Sigmoid colon (tissue), 7 donors: ENCODE results near the gene LRP1. TPM values are rescaled to one million over a fixed set of nuclear protein-coding genes. Genes with fewer than 3 reads are reported as not detected.

ENCODE experiments used
- DNase-seq: peaks from one replicate; pipeline ENCODE4 v3.0.0-alpha.2; 2019
- H3K27ac ChIP-seq, 4 donors: fragments of 200-600 bp; sonication (generic); one replicate each; pipeline ENCODE4 v1.5.1; 2016 to 2019; ENCODE audit warnings: mild to moderate bottlenecking in 1 of 4
- H3K27me3 ChIP-seq, 3 donors: fragments of 200-600 bp; sonication (generic); one replicate each; pipeline ENCODE4 v1.5.1; 2019; ENCODE audit warnings: mild to moderate bottlenecking in 1 of 3
- H3K36me3 ChIP-seq, 4 donors: fragments of 200-600 bp; sonication (generic); one replicate each; pipeline ENCODE4 v1.5.1; 2016 to 2019
- H3K4me1 ChIP-seq, 4 donors: fragments of 200-600 bp; sonication (generic); one replicate each; pipeline ENCODE4 v1.5.1; 2017 to 2019
- H3K4me3 ChIP-seq, 4 donors: fragments of 200-600 bp; sonication (generic); one replicate each; pipeline ENCODE4 v1.5.1; 2017 to 2019; ENCODE audit warnings: mild to moderate bottlenecking in 2 of 4, moderate library complexity in 1 of 4
- H3K9me3 ChIP-seq, 4 donors: fragments of 200-600 bp in 3 of 4; sonication (generic) in 3 of 4; one replicate each; pipeline versions ENCODE4 v1.5.1 to v1.6.1; 2013 to 2019
- EP300 ChIP-seq, 4 donors: sonication (generic); formaldehyde crosslinking; IDR thresholded peaks; one replicate each; pipeline ENCODE4 v1.6.1; 2017; ENCODE audit warnings: antibody characterized with exemption in 4 of 4
- POLR2A ChIP-seq, 2 donors: fragments of 450-650 bp; IDR thresholded peaks; one replicate each; pipeline ENCODE4 v1.6.1; 2016; ENCODE audit warnings: antibody characterized with exemption in 2 of 2, mild to moderate bottlenecking in 2 of 2, moderate library complexity in 2 of 2
- POLR2AphosphoS5 ChIP-seq, 4 donors: sonication (generic); formaldehyde crosslinking; IDR thresholded peaks; one replicate each; pipeline ENCODE4 v1.6.1; 2017; ENCODE audit warnings: antibody characterized with exemption in 4 of 4
- WGBS, 2 donors: extraction: QIAGEN DNeasy Blood & Tissue Kit; methylation state at CpG; one replicate each; pipeline ENCODE4 v1.1.7; 2013; 5-methylcytosine and 5-hydroxymethylcytosine counted together
- intact Hi-C: fragments of 100-400 bp; cut with DNase I; formaldehyde crosslinking; loops from one replicate; pipeline ENCODE4 v1.15.1; 2023
- polyA plus RNA-seq, 3 donors: library from polyadenylated mRNA; stranded (reverse); fragments of 200-250 nt; gene quantifications; one replicate each; pipeline ENCODE4 v1.2.3, GENCODE V29; 2013
- total RNA-seq, 4 donors: library from RNA; depleted of rRNA; stranded (reverse); fragments of >200 nt; gene quantifications; one replicate each; pipeline ENCODE4 v1.1.0, GENCODE V29; 2016
- TF ChIP-seq, protein P1 (sequence below), 4 experiments: fragments of 450-650 bp in 3 of 4; fragments of 200-600 bp in 1 of 4; IDR thresholded peaks; one replicate each; pipeline ENCODE4 v1.5.1; 2016 to 2019; ENCODE audit warnings: antibody characterized with exemption in 4 of 4, mild to moderate bottlenecking in 3 of 4, moderate library complexity in 2 of 4
- donor health status: healthy with polysubstance abuse.
- donor health status: Bipolar disorder and iron deficiency.
- donor health status: healthy.

LRP1 gene
- total and polyA plus RNA-seq, 7 donors: 11.4 to 262 (median 147) TPM

DNA sequence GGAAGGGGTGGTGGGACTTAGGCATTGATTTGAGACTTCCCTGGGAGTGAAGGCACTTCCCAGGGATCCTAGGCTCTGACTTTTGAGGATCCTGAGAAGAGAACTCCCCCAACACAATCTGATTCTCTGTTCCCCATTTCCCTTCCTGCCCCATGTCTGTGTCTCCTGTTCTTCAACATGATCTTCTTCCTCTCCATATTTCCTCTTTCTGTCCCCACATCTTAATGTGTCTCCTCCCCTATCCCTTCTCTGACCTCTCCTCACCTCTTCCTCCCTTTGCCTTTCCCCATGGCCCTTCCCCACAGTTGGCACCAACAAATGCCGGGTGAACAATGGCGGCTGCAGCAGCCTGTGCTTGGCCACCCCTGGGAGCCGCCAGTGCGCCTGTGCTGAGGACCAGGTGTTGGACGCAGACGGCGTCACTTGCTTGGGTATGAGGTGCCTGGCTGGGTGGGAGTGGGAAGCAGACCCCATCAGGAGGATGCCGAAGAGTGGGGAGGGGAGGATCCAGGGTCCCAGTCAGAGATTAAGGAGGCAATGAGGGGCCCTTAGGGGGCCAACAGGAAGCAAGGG lies 34.4 kb downstream of the LRP1 start:
- H3K4me1 ChIP-seq: peaks cover 0 to 18% (median 6%) of the 10 kb centered on the region in 4 donors
- no peaks in the 10 kb centered on the region for H3K9me3 ChIP-seq
- DNase-seq: peak; percentile 63
- no peak overlapping the region for H3K27ac ChIP-seq
- WGBS, 2 donors: 94% methylated on average over 8 of the region's 8 CpGs
- no peak overlapping the region for H3K4me3 ChIP-seq
- intact Hi-C loops: no loop called here
- no peaks in the 10 kb centered on the region for H3K27me3 ChIP-seq
- no peak for TF ChIP-seq POLR2A (IDR thresholded peaks at IDR 0.05)
- TF ChIP-seq, protein P1, sequence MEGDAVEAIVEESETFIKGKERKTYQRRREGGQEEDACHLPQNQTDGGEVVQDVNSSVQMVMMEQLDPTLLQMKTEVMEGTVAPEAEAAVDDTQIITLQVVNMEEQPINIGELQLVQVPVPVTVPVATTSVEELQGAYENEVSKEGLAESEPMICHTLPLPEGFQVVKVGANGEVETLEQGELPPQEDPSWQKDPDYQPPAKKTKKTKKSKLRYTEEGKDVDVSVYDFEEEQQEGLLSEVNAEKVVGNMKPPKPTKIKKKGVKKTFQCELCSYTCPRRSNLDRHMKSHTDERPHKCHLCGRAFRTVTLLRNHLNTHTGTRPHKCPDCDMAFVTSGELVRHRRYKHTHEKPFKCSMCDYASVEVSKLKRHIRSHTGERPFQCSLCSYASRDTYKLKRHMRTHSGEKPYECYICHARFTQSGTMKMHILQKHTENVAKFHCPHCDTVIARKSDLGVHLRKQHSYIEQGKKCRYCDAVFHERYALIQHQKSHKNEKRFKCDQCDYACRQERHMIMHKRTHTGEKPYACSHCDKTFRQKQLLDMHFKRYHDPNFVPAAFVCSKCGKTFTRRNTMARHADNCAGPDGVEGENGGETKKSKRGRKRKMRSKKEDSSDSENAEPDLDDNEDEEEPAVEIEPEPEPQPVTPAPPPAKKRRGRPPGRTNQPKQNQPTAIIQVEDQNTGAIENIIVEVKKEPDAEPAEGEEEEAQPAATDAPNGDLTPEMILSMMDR (IDR thresholded peaks at IDR 0.05): no peak
- peaks cover 55 to 100% (median 72%) of the 10 kb centered on the region in 4 donors for H3K36me3 ChIP-seq

DNA sequence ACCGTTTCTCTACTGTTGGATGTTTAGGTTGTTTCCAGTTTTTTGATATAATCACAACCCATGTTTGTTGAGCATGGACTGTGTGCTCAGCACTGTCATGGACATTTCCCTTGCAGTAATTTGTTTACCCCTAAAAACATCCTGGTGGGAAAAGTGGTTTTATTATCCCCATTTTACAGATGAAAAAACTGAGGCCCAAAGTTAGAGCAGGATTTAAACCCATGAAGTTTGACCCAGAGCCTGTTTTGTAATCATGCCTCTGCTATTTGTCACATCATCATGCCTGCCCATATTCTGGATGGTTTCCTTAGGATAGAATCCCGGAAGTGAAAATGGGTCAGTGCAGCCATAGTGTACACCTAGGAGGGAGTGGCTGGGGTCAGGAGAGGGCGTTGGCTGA lies 36.2 kb downstream of the LRP1 start:
- H3K27ac ChIP-seq: no peak overlapping the region
- peaks cover 62 to 100% (median 78%) of the 10 kb centered on the region in 4 donors for H3K36me3 ChIP-seq
- DNase-seq: no peak
- H3K9me3 ChIP-seq: no peaks in the 10 kb centered on the region
- intact Hi-C loops: no loop called here
- H3K4me1 ChIP-seq: peaks cover 0 to 3% (median 0%) of the 10 kb centered on the region in 4 donors
- H3K27me3 ChIP-seq: no peaks in the 10 kb centered on the region
- H3K4me3 ChIP-seq: no peak overlapping the region
- TF ChIP-seq POLR2AphosphoS5 (IDR thresholded peaks at IDR 0.05) (no peak), EP300 (IDR thresholded peaks at IDR 0.05) (no peak), POLR2A (IDR thresholded peaks at IDR 0.05) (no peak)
- TF ChIP-seq, protein P1 (IDR thresholded peaks at IDR 0.05): no peak
- WGBS, 2 donors: 87 to 92% methylated on average over 3 of the region's 3 CpGs

DNA sequence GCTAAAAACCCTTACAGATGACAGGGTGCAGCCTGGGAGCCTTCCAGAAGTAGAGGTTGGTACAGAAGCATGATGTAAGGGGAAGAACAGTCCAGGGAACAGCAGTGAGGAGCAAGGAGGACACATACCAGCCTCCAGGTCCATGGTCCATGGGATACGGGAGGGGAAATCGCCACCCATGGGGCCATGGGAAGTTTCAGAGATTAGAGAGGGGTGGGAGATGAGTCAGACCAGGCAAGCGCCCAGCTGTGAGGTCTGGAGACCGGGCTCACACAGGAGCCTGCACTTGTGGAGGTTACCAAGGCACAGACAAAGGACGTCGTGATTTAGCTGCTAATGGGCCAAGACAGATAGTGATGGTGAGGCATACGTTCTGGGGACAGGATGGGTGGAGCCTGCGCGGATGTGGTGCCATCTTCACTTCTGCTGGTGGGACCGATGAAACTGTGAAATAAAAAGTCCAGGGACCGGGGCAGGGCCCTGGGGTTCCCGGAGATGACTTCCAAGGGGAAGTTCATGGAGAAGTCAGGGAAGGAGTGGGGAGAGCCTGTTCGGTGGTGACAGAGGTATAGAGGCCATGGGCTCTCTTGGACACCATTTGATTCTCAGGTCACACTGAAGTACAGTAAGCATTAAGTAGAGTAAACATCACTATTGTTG lies 36.8 kb downstream of the LRP1 start:
- WGBS, 2 donors: 86% methylated on average over 13 of the region's 13 CpGs
- DNase-seq: no peak
- intact Hi-C loops: no loop called here

DNA sequence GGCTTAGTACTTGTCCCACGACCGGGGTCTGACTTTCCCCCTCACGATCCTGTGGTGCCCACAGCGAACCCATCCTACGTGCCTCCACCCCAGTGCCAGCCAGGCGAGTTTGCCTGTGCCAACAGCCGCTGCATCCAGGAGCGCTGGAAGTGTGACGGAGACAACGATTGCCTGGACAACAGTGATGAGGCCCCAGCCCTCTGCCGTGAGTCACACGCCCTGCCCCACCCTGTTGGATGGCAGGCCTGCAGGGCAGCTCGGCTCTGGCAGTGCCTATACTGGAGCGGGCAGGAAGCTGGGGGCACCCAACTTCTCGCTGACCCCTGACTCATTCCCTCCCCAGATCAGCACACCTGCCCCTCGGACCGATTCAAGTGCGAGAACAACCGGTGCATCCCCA lies 37.5 kb downstream of the LRP1 start:
- 43 to 76% methylated on average over 19 of the region's 19 CpGs for WGBS, 2 donors
- no peak overlapping the region for H3K27ac ChIP-seq
- H3K9me3 ChIP-seq: no peaks in the 10 kb centered on the region
- intact Hi-C loops: no loop called here
- peaks cover 0 to 1% (median 0%) of the 10 kb centered on the region in 4 donors for H3K4me1 ChIP-seq
- no peak overlapping the region for H3K4me3 ChIP-seq
- H3K27me3 ChIP-seq: no peaks in the 10 kb centered on the region
- no peak for DNase-seq
- TF ChIP-seq EP300 (IDR thresholded peaks at IDR 0.05) (no peak), POLR2AphosphoS5 (IDR thresholded peaks at IDR 0.05) (no peak), POLR2A (IDR thresholded peaks at IDR 0.05) (no peak)
- TF ChIP-seq, protein P1 (IDR thresholded peaks at IDR 0.05): no peak
- peaks cover 60 to 97% (median 73%) of the 10 kb centered on the region in 4 donors for H3K36me3 ChIP-seq

More for the DNA sequence above, 36.8 kb downstream of the LRP1 start:
- Histone ChIP-seq H3K27me3 (no peaks in the 10 kb centered on the region), H3K27ac (no peak overlapping the region), H3K4me1 (no peaks in the 10 kb centered on the region), H3K36me3 (peaks cover 64 to 100% (median 76%) of the 10 kb centered on the region in 4 donors), H3K4me3 (no peak overlapping the region), H3K9me3 (no peaks in the 10 kb centered on the region)
- TF ChIP-seq, protein P1 (IDR thresholded peaks at IDR 0.05): no peak
- TF ChIP-seq EP300 (IDR thresholded peaks at IDR 0.05) (no peak), POLR2AphosphoS5 (IDR thresholded peaks at IDR 0.05) (no peak), POLR2A (IDR thresholded peaks at IDR 0.05) (no peak)
